Endometrial microvascular endothelial cells (primary cell): ENCODE results near the gene TBC1D4. TPM values are rescaled to one million over a fixed set of nuclear protein-coding genes. Genes with fewer than 3 reads are reported as not detected.

Source experiments
- in situ Hi-C: cut with HindIII; loops from 2 replicates; pipeline ENCODE4 v1.10.0; 2017; ENCODE audit warnings: low sequenced_read_pairs, low pct_unique_long_range_greater_than_20kb; ENCODE audit errors: inconsistent ontology term
- total RNA-seq: library from RNA; depleted of rRNA; stranded (reverse); fragments of >200 nt; gene quantifications from one replicate; pipeline ENCODE4 v1.2.3, GENCODE V29; 2015; ENCODE audit errors: inconsistent ontology term

The TBC1D4 gene
- total RNA-seq, 1 donor from 2014 or later: 33.3 TPM

DNA sequence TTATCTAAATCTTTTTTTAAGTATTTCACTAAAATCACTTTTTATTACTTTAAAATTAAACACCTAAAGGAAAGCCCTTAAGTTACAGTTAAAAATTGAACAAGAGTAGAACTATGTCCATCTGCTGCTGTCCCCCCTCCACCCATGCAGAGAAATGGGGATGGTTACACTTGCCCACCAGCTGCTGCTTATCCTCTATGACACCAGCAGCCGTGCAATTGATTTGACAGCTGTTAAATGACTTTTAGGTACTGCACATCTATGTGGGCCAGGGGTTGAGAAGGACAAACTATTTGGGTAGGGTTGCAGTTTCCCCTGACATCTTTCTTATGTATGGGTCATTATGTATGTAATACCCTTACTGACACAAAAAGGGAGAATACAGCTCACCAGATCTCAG lies 77.2 kb downstream of the TBC1D4 start:
- in situ Hi-C loops: no loop called here

DNA sequence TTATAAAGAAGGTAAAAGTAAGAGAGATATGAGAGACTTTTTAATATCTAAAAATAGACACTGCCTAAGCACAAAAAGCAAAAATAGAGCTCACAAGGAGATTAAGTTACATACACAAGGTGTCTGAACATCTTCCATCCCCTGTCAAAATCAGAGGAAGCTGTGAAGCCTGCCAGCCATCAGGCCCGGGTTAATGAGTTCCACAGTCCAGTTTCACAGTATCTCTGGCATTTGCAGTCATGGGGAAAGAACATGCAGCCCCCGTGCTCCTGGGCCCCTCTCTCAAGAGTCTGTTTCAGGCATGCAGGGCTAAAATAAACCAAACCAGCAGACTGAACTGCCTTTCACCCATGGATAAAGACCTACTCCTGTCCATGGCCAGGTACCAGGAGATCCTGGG lies 79.2 kb downstream of the TBC1D4 start:
- in situ Hi-C loops: no loop called here

GRCh38 chr13:75400775-75401174 lies 81.2 kb downstream of the TBC1D4 start:
- in situ Hi-C loops: no loop called here

DNA sequence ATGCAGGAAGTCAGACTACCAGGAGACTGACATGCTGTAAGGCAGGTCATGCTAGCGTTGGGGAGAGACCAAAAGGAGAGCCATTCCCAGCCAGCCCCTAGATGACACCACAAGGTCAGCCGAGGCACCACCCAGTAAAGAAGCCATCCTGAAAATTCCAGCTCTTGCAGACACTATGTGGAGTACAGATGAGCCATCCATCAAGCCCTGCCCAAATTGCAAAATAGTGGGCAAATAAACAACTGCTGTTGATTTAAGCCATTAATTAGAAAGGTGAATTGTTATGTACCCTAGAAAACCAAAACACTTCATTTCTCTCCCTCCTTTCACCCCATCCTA lies 82.1 kb downstream of the TBC1D4 start:
- in situ Hi-C loops: no loop called here

GRCh38 chr13:75399168-75399878 lies 82.6 kb downstream of the TBC1D4 start:
- in situ Hi-C loops: no loop called here

DNA sequence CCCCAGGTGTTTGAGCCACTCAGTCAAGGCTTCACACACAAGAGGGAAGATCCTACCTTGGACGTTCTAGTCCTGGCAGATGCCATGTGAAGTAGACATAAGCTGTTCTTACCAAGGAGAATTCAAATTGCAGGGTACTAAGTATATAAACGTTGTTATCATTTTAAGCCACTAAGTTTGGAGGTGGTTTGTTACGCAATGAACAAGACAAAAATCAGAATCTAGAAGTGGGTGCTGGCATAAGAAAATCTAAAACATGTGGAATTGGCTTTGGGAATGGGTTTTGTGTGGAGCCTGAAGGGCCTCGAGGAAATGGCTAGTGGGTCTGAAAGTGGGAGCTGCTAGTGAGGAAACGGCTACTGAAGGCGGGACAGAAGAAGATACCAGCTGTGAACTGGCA lies 83.9 kb downstream of the TBC1D4 start:
- in situ Hi-C loops: no loop called here

- in situ Hi-C loops: no loop called here
These were observed 86.1 kb downstream of the TBC1D4 start for GRCh38 chr13:75395901-75396300.

DNA sequence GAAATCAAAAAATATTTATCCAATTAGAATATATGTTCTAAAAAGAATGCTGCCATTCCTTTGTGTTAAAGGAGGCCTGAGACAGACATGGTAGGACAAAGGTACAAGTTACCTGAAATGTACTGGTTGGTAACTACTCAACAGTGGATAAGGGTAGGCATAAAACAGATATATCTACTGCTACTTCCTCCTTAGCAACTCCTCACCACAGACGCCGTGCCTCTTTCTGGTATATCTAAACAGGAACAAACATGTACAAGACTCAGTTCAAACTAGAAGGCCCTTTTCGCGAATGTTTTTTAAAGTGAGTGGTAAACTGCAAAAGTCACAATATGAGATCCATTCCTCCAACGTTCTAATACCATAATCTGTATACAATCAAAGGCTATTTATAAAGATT lies 86.9 kb downstream of the TBC1D4 start:
- in situ Hi-C loops: no loop called here

- in situ Hi-C loops: no loop called here
These were observed 88.0 kb downstream of the TBC1D4 start for GRCh38 chr13:75393839-75394520.

DNA sequence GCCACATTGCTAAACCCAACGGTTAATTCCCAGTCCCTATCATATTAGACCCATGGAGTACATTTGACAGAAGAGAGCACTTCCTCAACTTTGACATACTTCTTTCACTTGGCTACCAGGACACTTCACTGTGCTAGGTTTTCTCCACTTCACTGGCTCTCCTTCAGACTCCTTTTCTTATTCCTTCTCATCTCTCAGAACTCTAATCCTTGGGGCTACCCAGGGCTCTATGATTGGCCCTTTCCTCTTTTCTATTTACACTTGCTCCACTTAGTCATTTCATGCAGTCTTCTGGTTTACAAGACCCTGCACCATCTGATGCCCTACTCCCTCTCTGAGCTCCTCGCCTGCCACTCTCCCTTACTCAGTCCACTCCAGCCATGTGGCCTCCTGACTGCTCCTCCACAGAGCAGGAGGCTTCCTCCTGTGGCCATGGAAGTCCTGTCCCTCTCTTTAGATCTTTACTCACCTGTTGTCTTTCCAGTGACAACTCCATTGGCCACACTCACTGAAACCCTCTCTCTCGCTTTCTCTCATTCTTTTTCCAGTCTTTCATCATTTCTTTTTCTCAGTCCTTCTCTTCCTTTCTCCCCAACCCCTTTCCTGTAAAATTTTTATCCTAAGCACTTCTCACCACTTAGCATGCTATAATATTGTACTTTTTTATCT lies 90.4 kb downstream of the TBC1D4 start:
- in situ Hi-C loops: no loop called here

- in situ Hi-C loops: no loop called here
These were observed 91.7 kb downstream of the TBC1D4 start for GRCh38 chr13:75390229-75390628.

DNA sequence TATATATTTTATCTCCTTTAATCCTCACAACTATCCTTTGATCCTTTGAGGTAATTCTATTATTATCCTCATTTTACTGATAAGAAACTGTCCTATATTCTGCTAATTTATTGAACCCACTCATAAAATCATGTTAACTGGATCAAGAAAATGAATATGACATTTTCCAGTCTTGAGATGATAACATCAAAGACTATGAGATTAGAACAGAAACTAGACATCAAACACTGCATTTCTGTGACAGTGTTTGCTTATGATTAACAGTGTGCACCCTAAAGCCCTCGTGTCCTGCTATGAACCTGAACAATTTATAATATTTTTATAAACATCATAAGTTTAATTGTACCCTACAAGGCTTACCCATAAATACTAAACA lies 96.3 kb downstream of the TBC1D4 start:
- in situ Hi-C loops: no loop called here

GRCh38 chr13:75384879-75385707 lies 96.9 kb downstream of the TBC1D4 start:
- in situ Hi-C loops: no loop called here

- in situ Hi-C loops: no loop called here
These were observed 98.8 kb downstream of the TBC1D4 start for GRCh38 chr13:75383064-75383715.

DNA sequence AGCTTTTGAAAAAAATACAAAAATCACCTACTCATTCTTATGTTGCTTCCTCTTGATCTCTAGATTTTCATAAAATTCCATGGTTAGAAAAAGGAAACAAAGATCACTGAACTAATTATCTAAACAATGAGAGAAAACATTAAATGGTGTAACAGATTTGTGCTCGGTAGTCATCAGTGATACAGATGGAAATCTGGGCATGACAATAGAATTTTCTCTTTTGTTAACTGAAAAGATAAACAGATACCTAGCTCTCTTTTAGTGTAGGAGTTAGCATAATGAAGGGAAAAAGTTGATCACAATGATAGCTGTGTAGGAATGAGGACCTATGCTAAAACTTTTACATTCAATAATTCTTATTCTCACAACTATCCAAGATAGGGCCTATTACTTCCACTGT lies 103.7 kb downstream of the TBC1D4 start:
- in situ Hi-C loops: no loop called here

GRCh38 chr13:75376792-75377402 lies 105.1 kb downstream of the TBC1D4 start:
- in situ Hi-C loops: no loop called here

DNA sequence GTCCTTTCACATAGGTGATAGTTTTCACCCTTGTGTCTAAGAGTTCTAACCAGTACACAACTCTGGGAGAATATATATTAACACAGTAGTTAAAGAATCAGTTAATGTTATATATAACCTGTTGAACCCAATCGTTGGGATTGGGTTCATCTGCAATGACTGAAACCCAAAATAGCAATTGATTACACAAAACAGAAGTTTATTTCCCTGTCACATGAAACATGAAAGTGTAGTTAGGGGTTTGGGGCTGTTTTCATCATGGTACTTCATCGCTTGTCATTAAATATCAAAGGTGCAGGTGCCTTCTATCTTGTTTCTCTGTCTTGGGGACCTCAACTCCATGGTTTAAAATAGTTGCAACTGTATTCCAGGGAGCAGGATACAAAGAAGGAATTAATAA lies 106.6 kb downstream of the TBC1D4 start:
- in situ Hi-C loops: no loop called here

- in situ Hi-C loops: no loop called here
These were observed 108.0 kb downstream of the TBC1D4 start for GRCh38 chr13:75373988-75374387.
